ENCODE measurements around the gene ELOVL6.
A peak's percentile ranks its signal among the peaks of the same experiment; 100 is the strongest.

ELOVL6 gene

DNA sequence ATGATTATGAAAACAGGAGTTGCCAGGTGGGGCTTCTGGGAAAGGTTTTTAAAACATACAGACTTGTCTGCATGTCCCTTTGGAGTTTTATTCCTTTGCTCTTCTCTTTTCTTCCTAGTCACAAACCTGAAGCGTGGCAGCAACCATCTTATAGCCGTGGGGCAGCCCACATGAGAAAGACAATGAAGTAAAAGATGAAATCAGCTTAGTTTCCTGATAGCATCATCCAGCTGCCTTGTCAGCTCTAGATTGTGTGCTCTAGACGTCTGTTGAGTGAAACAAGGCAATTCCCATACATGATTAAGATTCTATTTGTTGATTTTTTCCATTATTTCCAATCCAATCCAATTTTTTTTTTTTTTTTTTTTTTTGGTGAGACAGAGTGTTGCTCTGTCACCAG lies 68.9 kb downstream of the ELOVL6 start:
- no peak for DNase-seq

- DNase-seq: no peak
Measured at GRCh38 chr4:110128472-110128919, 69.9 kb downstream of the ELOVL6 start.

DNA sequence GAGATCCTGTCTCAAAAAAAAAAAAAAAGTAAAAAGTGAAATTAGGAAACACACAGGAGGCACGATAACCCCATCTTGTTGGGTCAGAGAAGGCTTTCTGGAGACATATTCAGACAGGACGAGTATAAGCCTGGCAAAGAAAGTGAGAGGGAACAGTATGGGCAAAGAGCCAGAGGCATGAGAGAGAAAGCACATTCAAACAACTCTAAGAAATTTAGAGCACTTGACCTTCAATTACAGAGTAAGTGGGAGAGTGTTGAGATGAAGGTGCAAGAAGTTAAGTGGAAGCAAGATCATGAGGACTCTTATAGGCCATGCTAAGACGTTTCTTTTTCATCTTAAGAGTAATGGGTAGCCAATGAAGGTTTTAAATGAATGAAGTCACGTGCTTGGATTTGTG lies 70.4 kb downstream of the ELOVL6 start:
- no peak for DNase-seq

GRCh38 chr4:110124711-110125110 lies 73.7 kb downstream of the ELOVL6 start:
- no peak for DNase-seq

- DNase-seq: no peak
Measured at GRCh38 chr4:110122201-110122600, 76.2 kb downstream of the ELOVL6 start.

DNA sequence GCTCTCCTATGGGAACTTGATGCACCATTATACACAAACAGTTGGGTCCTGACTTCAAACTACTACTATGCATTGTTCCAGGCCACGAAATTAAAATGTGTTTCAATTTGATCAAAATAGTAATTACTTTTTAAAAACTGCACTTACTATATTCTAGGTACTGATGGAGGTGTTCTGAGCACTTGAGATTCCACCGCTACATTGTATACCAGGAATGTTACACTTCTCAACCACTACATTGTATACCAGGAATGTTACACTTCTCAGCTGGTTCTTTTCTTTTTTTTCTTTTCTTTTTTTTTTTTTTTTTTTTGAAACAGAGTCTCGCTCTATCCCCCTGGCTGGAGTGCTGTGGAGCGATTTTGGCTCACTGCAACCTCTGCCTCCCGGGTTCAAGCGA lies 77.9 kb downstream of the ELOVL6 start:
- DNase-seq: no peak

GRCh38 chr4:110119880-110120279 lies 78.5 kb downstream of the ELOVL6 start:
- no peak for DNase-seq

GRCh38 chr4:110119337-110119736 lies 79.1 kb downstream of the ELOVL6 start:
- no peak for DNase-seq

GRCh38 chr4:110112056-110112455 lies 86.4 kb downstream of the ELOVL6 start:
- no peak for DNase-seq

DNA sequence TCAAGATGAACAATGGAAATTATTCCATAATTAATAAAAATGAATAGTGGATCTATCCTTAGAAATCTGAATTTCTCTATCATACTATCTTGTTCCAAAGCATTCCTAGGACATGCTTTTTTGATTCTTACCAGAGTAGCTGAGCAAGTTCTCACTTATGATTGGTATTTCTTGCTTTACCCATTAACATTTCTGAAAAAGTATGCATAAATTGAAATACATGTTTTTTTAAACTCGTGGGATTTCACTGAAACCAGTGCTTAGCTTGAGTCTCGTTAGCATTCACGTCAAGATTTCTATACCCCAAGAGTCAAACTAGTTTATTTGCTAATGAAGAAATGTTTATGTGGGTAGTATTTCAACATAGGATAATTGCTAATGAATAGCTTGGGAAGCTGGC lies 89.0 kb downstream of the ELOVL6 start:
- no peak for DNase-seq

DNA sequence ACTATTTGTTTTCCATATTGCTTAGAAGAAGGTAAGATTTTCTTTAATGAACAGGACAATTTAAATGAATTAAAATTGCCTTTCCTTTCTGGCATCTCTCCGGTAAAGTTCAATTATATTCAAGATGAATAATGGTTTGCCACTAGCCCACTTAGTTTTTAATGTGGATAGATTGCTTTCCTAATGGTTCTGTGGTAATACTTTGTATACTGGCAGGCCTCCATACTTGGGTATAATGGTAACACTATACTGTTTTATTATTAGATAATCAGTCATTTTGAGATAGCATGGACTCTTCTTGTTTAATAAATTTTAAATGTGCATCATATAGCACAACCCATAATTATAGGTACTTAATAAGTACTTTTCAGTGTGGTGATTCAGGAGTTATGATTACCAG lies 89.5 kb downstream of the ELOVL6 start:
- no peak for DNase-seq

DNA sequence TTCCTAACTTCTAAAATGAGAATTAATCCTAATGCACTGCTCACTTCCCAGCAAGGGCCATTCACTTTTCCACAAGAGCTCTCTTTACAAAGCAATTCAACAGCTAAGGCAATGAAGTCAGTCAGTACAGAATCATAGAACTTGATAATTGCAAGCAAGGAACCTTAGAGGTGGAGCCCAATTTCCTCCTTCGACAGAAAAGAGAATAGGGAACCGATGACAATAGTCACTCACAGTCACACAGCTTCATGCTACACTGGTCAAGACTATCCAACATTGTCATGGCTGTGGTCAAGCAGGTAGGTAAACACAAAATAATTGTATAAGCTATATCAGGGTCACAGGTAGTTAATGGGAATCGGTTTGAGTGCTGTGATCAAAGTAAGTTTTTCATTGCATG lies 90.0 kb downstream of the ELOVL6 start:
- no peak for DNase-seq

- DNase-seq: no peak
Measured at GRCh38 chr4:110107866-110108265, 90.5 kb downstream of the ELOVL6 start.

GRCh38 chr4:110106931-110107296 lies 91.5 kb downstream of the ELOVL6 start:
- DNase-seq: no peak

GRCh38 chr4:110104661-110105060 lies 93.8 kb downstream of the ELOVL6 start:
- peak in 6 of 56 donors; percentile 1 to 20 (median 10) for DNase-seq

DNA sequence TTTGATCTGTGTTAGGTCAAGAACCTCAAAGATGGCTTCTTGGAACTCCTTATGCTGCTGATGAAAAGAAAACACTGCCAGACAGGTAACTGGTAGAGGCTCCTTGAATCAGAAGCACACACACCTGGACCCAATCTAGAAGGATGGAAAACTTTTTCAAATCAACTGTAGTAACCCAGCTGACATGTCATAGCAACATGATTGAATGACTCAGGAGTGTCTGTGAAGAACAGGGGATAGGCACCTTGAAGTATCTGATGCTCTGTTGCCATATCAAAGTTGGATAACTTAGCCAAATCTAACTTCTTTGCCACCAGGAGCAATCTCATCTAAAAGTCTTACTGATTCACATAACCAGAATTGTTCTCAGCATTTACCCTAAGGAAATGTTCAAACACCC lies 98.8 kb downstream of the ELOVL6 start:
- no peak for DNase-seq

DNA sequence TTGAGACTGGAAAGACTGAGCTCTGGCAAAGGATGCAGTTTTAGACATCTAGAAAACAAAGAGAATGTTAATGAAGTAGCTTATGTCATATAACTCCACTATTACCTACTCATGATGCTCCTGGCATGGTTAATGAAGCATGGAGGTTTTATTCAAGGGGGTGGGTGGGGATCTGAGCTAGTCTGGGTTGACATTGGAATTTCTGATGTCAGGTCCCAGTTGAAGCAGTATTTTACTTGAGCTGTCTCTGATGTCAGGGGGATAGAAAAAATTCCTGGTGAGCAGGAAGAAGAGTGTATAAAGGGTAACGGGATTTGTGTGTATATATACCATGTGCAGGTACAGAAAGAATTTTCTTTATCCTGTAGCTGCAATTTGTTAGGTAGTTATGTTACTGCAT lies 102.0 kb downstream of the ELOVL6 start:
- DNase-seq: no peak

- DNase-seq: no peak
Measured at GRCh38 chr4:110092646-110093045, 105.8 kb downstream of the ELOVL6 start.

GRCh38 chr4:110091434-110092140 lies 106.8 kb downstream of the ELOVL6 start:
- no peak for DNase-seq

DNA sequence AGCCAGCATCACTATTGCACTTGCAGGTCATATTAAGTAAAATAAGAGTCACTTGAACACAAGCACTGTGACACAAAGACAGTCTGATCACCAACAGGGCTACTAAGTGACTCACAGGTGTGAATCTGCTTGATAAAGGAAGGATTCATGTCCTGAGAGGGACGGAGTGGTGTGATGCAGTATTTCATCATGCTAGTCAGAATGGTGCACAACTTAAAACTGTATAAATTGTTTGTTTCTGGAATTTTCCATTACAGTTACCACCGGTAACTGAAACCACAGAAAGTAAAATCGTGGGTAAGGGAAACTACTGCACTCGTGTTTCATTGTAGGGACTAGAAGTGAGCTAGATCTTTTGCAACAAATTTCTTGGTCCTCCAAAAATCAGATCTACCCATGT lies 109.7 kb downstream of the ELOVL6 start:
- DNase-seq: no peak

- peak in 1 of 56 donors; percentile 12 for DNase-seq
Measured at GRCh38 chr4:110087070-110087708, 111.2 kb downstream of the ELOVL6 start.

- no peak for DNase-seq
Measured at GRCh38 chr4:110085131-110085530, 113.3 kb downstream of the ELOVL6 start.

GRCh38 chr4:110084154-110084553 lies 114.3 kb downstream of the ELOVL6 start:
- no peak for DNase-seq

Measured in amygdala (tissue), 56 donors.